Ammon's horn (tissue), 1 donor: ENCODE results near the gene SLC48A1.

Experiments
- DNase-seq: peaks from one replicate; pipeline ENCODE4 v3.0.0-alpha.2; 2016; ENCODE audit warnings: low spot score

The SLC48A1 gene

DNA sequence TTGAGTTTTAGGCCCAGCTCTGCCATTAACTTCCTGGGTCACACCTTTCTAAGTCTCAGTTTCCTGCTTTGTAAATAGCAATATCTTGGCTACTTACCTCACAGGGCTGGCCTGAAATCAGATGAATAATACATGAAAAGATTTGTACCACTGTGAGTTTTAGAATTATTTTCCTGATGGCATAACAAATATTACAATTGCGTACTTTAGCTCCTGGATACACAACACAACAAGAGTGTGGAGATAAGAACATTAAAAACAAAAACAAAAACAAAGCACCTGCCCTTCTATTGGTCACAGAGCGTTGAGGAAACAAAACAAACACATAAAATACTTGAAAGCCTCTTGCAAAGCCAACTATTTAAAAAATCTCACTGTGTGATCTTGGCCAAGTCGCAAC, 51.6 kb downstream of the SLC48A1 start:
- DNase-seq = no peak

DNA sequence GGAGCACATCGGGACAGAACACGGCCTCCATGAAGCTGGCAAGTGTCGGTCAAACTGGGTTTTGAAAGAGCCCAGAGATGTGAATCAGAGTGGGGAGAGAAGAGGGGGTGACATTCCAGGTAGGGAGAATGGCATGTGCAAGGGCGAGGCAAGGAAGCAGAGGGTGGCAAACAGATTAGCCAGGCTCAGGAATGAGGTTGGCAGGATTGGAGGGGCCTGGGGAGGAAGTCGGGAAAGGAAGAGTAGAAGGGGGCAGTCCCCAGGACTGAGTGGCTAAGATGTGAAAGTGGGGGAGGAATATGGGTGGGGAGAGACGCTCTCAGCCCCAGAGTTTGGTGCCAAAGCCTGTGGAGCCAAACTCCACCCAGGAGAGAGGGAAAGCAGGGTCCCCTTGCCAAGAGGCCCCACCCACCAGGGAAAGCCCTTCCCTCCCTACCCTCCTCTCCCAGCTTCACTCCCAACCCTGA, 52.2 kb downstream of the SLC48A1 start:
- DNase-seq = no peak

DNA sequence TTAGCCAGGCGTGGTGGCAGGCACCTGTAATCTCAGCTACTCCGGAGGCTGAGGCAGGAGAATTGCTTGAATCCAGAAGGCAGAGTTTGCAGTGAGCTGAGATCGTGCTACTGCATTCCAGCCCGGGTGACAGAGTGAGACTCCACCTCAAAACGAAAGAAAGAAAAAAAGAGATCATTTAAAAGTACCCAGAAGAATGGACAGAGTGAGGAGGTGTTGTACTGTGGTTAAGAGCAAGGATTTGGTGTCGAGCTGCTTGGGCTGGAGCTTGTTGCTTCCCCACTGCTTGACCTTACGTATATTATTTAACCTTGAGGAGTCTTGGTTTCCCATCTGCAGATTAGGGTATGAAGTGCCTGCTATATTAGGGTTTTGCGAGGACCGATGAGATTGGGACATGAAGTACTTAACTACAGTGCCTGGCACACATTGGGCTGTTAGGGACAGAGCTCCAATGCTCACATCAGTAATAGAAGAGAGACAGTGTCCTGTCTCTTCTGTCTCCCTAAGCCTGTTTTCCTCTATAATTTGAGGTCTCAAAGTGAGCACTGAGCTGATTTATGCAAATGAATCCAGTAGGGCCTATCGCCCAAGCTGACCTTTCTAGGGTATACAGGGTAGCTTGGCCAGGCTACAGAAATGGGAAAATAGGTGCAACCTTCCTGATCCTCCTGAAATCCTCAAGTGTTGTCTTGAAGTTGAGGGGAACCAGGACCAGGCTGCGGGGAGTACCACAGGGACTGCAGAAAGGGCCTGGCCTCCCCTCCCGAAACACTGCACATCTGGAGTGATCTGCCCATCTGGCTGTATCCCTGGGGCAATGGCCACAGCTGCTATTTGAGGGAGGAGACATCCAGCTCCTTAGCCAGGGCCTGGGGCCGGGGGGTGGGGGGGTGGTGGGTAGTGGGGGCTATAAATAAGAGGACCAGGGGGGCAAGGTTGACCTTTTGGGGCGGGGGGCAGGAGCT, 55.3 kb downstream of the SLC48A1 start:
- DNase-seq = no peak

DNA sequence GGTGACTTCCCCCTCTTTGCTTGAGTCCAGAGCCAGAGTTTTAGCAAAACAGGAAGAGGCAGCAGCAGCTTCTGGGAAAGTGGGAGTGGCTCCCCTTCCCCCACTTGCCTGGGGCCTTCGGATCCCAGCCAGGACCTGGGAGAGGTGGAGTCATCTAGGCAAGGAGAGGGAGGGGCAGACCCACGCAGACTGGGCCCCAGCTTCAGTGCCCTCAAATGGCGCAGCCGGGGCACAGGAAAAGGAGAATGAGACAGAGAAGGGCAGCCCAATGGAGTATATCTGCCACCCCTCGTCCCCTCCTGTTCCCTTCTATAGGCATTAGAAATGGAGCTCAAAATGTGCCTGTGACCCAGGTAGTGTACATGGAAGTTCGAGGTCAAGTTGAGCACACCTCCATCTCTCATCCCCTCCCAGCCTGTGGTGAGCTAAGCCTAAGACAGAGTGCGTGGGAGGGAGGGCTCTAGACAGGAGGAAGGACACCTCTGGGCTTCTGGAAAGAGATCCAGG, 56.0 kb downstream of the SLC48A1 start:
- DNase-seq = no peak

DNA sequence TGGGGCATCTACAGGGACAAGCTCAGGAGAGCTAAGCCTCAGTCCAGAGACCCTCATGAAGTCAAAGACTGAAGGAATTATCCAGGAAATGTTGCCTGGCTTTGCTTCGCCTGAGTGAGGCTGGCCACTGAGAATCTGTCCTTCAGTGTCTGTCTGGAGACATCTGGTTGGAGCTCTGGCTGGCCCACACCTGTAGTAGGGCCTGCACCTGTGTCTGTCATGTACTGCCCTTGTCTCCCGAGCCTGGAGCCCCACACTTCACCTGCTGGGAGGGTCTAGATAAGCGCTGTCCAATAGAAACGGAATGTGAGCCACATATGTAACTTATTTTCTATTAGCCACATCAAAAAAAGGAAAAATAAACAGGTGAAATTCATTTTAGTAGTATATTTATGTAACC, 56.5 kb downstream of the SLC48A1 start:
- DNase-seq = no peak
